Measurements from ENCODE around the gene KCNMA1. TPM values are rescaled to one million over a fixed set of nuclear protein-coding genes. Genes with fewer than 3 reads are reported as not detected.

The KCNMA1 gene
- polyA plus RNA-seq, 1 donor from 2014 or later: 60.8 TPM

- Histone ChIP-seq H3K27ac (ENCODE audit: low read length) (no peak overlapping the region), H2AFZ (ENCODE audit: low read depth, low read length) (no peak overlapping the region), H3K9me2 (ENCODE audit: insufficient read depth, low read length) (no peaks in the 10 kb centered on the region), H3K79me2 (replicated peaks; ENCODE audit: insufficient read depth, low read length) (no peaks in the 10 kb centered on the region), H4K20me1 (ENCODE audit: insufficient read depth) (no peaks in the 10 kb centered on the region), H3K4me3 (ENCODE audit: low read length) (no peak overlapping the region), H3K9me3 (ENCODE audit: low read length) (no peaks in the 10 kb centered on the region), H3K27me3 (ENCODE audit: insufficient read depth, low read depth, low read length) (no peaks in the 10 kb centered on the region), H3F3A (ENCODE audit: insufficient read depth, low read length, poor library complexity, severe bottlenecking) (no peaks in the 10 kb centered on the region), H3K9ac (ENCODE audit: low read length) (no peak overlapping the region), H3K36me3 (ENCODE audit: insufficient read depth, low read length) (no peaks in the 10 kb centered on the region), H3K4me2 (ENCODE audit: low read length) (no peak overlapping the region)
- TF ChIP-seq, protein P1, sequence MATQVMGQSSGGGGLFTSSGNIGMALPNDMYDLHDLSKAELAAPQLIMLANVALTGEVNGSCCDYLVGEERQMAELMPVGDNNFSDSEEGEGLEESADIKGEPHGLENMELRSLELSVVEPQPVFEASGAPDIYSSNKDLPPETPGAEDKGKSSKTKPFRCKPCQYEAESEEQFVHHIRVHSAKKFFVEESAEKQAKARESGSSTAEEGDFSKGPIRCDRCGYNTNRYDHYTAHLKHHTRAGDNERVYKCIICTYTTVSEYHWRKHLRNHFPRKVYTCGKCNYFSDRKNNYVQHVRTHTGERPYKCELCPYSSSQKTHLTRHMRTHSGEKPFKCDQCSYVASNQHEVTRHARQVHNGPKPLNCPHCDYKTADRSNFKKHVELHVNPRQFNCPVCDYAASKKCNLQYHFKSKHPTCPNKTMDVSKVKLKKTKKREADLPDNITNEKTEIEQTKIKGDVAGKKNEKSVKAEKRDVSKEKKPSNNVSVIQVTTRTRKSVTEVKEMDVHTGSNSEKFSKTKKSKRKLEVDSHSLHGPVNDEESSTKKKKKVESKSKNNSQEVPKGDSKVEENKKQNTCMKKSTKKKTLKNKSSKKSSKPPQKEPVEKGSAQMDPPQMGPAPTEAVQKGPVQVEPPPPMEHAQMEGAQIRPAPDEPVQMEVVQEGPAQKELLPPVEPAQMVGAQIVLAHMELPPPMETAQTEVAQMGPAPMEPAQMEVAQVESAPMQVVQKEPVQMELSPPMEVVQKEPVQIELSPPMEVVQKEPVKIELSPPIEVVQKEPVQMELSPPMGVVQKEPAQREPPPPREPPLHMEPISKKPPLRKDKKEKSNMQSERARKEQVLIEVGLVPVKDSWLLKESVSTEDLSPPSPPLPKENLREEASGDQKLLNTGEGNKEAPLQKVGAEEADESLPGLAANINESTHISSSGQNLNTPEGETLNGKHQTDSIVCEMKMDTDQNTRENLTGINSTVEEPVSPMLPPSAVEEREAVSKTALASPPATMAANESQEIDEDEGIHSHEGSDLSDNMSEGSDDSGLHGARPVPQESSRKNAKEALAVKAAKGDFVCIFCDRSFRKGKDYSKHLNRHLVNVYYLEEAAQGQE (IDR thresholded peaks at IDR 0.05; ENCODE audit: borderline replicate concordance): no peak
- no peak for TF ChIP-seq TAF1 (IDR thresholded peaks at IDR 0.05; ENCODE audit: low read depth)
- TF ChIP-seq SMC3 (conservative IDR thresholded peaks at IDR 0.05; ENCODE audit: poor library complexity): no peak
Measured at GRCh38 chr10:76920581-76920980, 717.0 kb downstream of the KCNMA1 start.

DNA sequence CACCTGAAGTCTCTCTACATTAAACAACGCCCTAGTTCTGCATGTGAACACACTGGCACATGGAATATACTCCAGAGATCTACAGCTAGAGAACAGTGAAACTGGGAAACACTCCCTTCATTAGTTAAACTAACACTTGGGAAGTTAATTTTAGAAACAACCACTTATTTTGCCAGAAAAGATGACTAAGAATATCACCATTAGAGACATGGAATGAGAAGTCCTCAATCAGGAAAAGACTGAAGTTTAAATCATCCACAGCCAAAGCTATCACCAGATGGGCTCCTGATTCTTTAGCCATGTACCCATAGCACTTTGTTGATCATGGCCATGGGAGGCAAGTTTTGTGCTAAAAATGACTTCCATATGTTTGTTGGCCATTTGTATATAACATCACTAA is 719.5 kb downstream of the KCNMA1 start:
- Histone ChIP-seq H3K4me3 (ENCODE audit: low read length) (no peak overlapping the region), H3K79me2 (replicated peaks; ENCODE audit: insufficient read depth, low read length) (no peaks in the 10 kb centered on the region)

More for the DNA sequence above, 719.5 kb downstream of the KCNMA1 start:
- Histone ChIP-seq H3K9me3 (ENCODE audit: low read length) (no peaks in the 10 kb centered on the region), H2AFZ (ENCODE audit: low read depth, low read length) (no peak overlapping the region), H3K9ac (ENCODE audit: low read length) (no peak overlapping the region), H3K27ac (ENCODE audit: low read length) (no peak overlapping the region), H3K4me2 (ENCODE audit: low read length) (no peak overlapping the region), H3K9me2 (ENCODE audit: insufficient read depth, low read length) (no peaks in the 10 kb centered on the region), H3K27me3 (ENCODE audit: insufficient read depth, low read depth, low read length) (no peaks in the 10 kb centered on the region), H4K20me1 (ENCODE audit: insufficient read depth) (no peaks in the 10 kb centered on the region), H3K36me3 (ENCODE audit: insufficient read depth, low read length) (no peaks in the 10 kb centered on the region), H3F3A (ENCODE audit: insufficient read depth, low read length, poor library complexity, severe bottlenecking) (no peaks in the 10 kb centered on the region)
- TF ChIP-seq EP300 (conservative IDR thresholded peaks at IDR 0.05; ENCODE audit: poor library complexity, severe bottlenecking): no peak
- TF ChIP-seq RAD21 (conservative IDR thresholded peaks at IDR 0.05): no peak
- TF ChIP-seq SMC3 (conservative IDR thresholded peaks at IDR 0.05; ENCODE audit: poor library complexity): no peak
- TF ChIP-seq TAF1 (IDR thresholded peaks at IDR 0.05; ENCODE audit: low read depth): no peak
- TF ChIP-seq CTCF (IDR thresholded peaks at IDR 0.05; ENCODE audit: poor library complexity, severe bottlenecking): no peak
- no peak for TF ChIP-seq MXI1 (conservative IDR thresholded peaks at IDR 0.05; ENCODE audit: poor library complexity, severe bottlenecking)
- TF ChIP-seq, protein P1 (IDR thresholded peaks at IDR 0.05; ENCODE audit: borderline replicate concordance): no peak

Data from neural cell (in vitro differentiated cells).